GM10266 (cell line): ENCODE results near the gene MS4A4E.

Experiments used
- DNase-seq: peaks from one replicate; pipeline ENCODE4 v3.0.0; 2012; ENCODE audit errors: extremely low spot score
- CTCF ChIP-seq: IDR thresholded peaks from 2 replicates; pipeline ENCODE4 v1.5.1; 2012; ENCODE audit warnings: mild to moderate bottlenecking, low read depth; ENCODE audit not compliant: control insufficient read depth, insufficient read depth; ENCODE audit errors: missing control alignments

The MS4A4E gene

GRCh38 chr11:60265373-60266214, 22.7 kb upstream of the MS4A4E start:
- peak; percentile 69 for TF ChIP-seq CTCF
- DNase-seq, result peak; percentile 42

DNA sequence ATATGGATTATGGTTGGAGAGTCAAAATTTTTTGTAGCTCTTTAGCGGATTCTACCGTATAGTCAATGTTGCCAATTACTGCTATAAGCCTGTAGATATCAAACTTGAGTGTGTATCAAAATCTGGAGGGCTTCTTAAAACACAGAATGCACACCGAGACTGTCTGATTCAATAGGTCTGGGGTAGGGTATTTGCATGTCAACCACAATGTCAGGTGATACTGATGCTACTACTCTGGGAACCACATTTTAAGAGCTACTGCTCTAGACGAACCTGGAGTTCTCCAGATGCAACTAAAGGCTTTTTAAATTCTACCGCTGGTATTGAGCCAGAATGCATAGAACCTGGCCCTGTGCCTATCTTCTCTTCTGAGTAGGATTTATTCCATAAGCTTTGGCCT, 21.7 kb upstream of the MS4A4E start:
- TF ChIP-seq CTCF, result no peak
- DNase-seq, result no peak

- no peak for TF ChIP-seq CTCF
These were observed 20.5 kb upstream of the MS4A4E start for GRCh38 chr11:60263402-60263801.

DNA sequence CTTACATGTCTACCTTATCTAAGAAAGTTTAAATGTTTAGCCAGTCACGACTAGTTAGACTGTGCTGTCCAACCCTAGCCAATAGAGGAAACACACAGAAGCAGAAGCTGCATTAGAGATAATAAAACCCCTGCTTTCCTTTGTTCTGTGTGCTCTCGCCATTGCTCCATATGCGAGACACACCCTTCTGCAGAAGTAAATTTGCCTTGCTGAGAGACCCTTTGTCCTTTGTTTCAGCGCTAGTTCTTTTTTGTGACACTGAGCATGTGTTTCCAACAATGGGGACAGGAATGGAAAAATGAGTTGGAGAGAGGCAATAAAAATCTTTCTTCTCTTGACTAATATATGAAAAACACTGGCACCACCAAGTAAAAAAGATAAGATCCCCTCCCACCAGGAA, 18.1 kb upstream of the MS4A4E start:
- DNase-seq, result no peak
- no peak for TF ChIP-seq CTCF

More at GRCh38 chr11:60263402-60263801, 20.5 kb upstream of the MS4A4E start:
- no peak for DNase-seq

GRCh38 chr11:60257956-60258722, 15.2 kb upstream of the MS4A4E start:
- no peak for DNase-seq
- no peak for TF ChIP-seq CTCF

- DNase-seq, result no peak
- no peak for TF ChIP-seq CTCF
These were observed 9.5 kb upstream of the MS4A4E start for GRCh38 chr11:60252213-60253108.
